Small intestine (tissue), 7 donors: ENCODE measurements around the gene SLX9. TPM values are rescaled to one million over a fixed set of nuclear protein-coding genes. Genes with fewer than 3 reads are reported as not detected.

Source experiments
- DNase-seq, 2 donors: peaks; one replicate each; pipeline versions ENCODE4 v3.0.0 to v3.0.0-alpha.2; 2013
- FAIRE-seq: peaks from 2 replicates; lab custom pipeline; 2012; peaks lifted over from hg19 to GRCh38; lab: Jason Lieb, UNC
- H3K27ac ChIP-seq, 3 donors: one replicate each; pipeline ENCODE4 v1.5.1; 2013; ENCODE audit warnings: low read length in 2 of 3, mild to moderate bottlenecking in 2 of 3, control low read depth in 1 of 3, inconsistent platforms in 1 of 3, low read depth in 1 of 3, moderate library complexity in 1 of 3
- H3K27me3 ChIP-seq, 3 donors: one replicate each; pipeline ENCODE4 v1.6.1; 2013; ENCODE audit warnings: low read length in 3 of 3, inconsistent platforms in 1 of 3; ENCODE audit not compliant: control insufficient read depth in 3 of 3, insufficient read depth in 3 of 3
- H3K36me3 ChIP-seq, 3 donors: one replicate each; pipeline ENCODE4 v1.6.1; 2013; ENCODE audit warnings: low read length in 3 of 3, inconsistent platforms in 1 of 3, low read depth in 1 of 3, mild to moderate bottlenecking in 1 of 3, moderate library complexity in 1 of 3; ENCODE audit not compliant: control insufficient read depth in 3 of 3, insufficient read depth in 2 of 3
- H3K4me1 ChIP-seq, 3 donors: one replicate each; pipeline ENCODE4 v1.6.1; 2013; ENCODE audit warnings: low read length in 2 of 3, inconsistent platforms in 1 of 3, low read depth in 1 of 3, mild to moderate bottlenecking in 1 of 3, moderate library complexity in 1 of 3; ENCODE audit not compliant: control insufficient read depth in 3 of 3, insufficient read depth in 2 of 3
- H3K4me3 ChIP-seq, 3 donors: one replicate each; pipeline ENCODE4 v1.5.1; 2013; ENCODE audit warnings: low read length in 3 of 3, control low read depth in 1 of 3, inconsistent platforms in 1 of 3, low read depth in 1 of 3, mild to moderate bottlenecking in 1 of 3, moderate library complexity in 1 of 3
- H3K9me3 ChIP-seq, 2 donors: one replicate each; pipeline ENCODE4 v1.6.1; 2013; ENCODE audit warnings: low read depth in 1 of 2, low read length in 1 of 2; ENCODE audit not compliant: control insufficient read depth in 2 of 2, insufficient read depth in 1 of 2
- WGBS, 3 donors: extraction: QIAGEN DNeasy Blood & Tissue Kit; methylation state at CpG; one replicate each; pipeline ENCODE4 v1.1.7; 2013; 5-methylcytosine and 5-hydroxymethylcytosine counted together
- polyA plus RNA-seq, 4 donors: library from polyadenylated mRNA; stranded (reverse) in 3 of 4; unstranded in 1 of 4; fragments of 200-250 nt in 3 of 4; fragments of 120-200 nt in 1 of 4; gene quantifications; one replicate each; pipeline versions ENCODE4 v1.2.1 to v1.2.3, GENCODE V29; 2013
- donor health status: healthy with polysubstance abuse.
- donor health status: control.
- donor health status: control.
- donor health status: Bipolar disorder and iron deficiency.
- donor health status: healthy.

The SLX9 gene
- polyA plus RNA-seq, 4 donors, result 10.7 to 31.5 (median 24.7) TPM

- Histone ChIP-seq H3K36me3 (peaks cover 0 to 4% (median 0%) of the 10 kb centered on the region in 3 donors), H3K27me3 (peaks cover 4 to 46% (median 5%) of the 10 kb centered on the region in 3 donors), H3K9me3 (peaks cover 0 to 8% of the 10 kb centered on the region in 2 donors), H3K4me1 (peaks cover 2 to 16% (median 4%) of the 10 kb centered on the region in 3 donors), H3K27ac (no peak overlapping the region), H3K4me3 (no peak overlapping the region)
- no peak for DNase-seq
- 85 to 94% (median 92%) methylated on average over 6 of the region's 6 CpGs for WGBS, 3 donors
- no peak for FAIRE-seq
Observed at GRCh38 chr21:44933918-44934260, 5.9 kb upstream of the SLX9 start.

DNA sequence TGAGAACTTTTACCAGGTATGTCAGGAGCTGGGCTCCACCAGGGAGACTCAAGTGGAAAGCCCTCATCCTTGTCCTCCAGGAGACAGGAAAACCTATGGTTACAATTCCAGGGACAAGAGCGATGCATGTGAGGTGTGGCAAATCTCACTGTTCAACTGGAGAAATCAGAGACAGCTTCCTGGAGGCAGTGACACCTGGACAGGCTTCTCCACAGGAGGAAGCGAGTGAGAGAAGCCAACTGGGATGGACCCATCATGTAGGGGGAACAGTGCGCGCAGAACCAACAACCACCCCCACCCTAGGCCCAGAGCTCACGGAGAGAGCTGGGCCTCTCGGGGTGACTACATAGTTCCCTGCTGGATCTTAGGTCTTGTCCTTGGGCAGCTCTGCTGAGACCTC, 5.6 kb upstream of the SLX9 start:
- 88 to 96% (median 95%) methylated on average over 6 of the region's 6 CpGs for WGBS, 3 donors
- FAIRE-seq, result no peak
- Histone ChIP-seq H3K4me1 (peaks cover 2 to 16% (median 7%) of the 10 kb centered on the region in 3 donors), H3K27me3 (peaks cover 4 to 42% (median 5%) of the 10 kb centered on the region in 3 donors), H3K4me3 (no peak overlapping the region), H3K36me3 (peaks cover 0 to 4% (median 0%) of the 10 kb centered on the region in 3 donors), H3K9me3 (peaks cover 0 to 6% of the 10 kb centered on the region in 2 donors), H3K27ac (no peak overlapping the region)
- DNase-seq, result no peak

GRCh38 chr21:44934797-44935532, 4.9 kb upstream of the SLX9 start:
- 78 to 84% (median 80%) methylated on average over 9 of the region's 9 CpGs for whole genome bisulfite sequencing, 3 donors

GRCh38 chr21:44935533-44935927, 4.3 kb upstream of the SLX9 start:
- Histone ChIP-seq H3K27me3 (peaks cover 0 to 29% (median 5%) of the 10 kb centered on the region in 3 donors), H3K9me3 (no peaks in the 10 kb centered on the region), H3K4me3 (no peak overlapping the region), H3K36me3 (peaks cover 0 to 4% (median 0%) of the 10 kb centered on the region in 3 donors), H3K4me1 (peaks cover 2 to 16% (median 7%) of the 10 kb centered on the region in 3 donors), H3K27ac (no peak overlapping the region)
- DNase-seq, result no peak
- 87 to 93% (median 91%) methylated on average over 10 of the region's 10 CpGs for WGBS, 3 donors
- FAIRE-seq, result no peak

More at GRCh38 chr21:44934797-44935532, 4.9 kb upstream of the SLX9 start:
- no peak for DNase-seq
- FAIRE-seq, result no peak
- H3K4me3 ChIP-seq, result no peak overlapping the region
- H3K9me3 ChIP-seq, result no peaks in the 10 kb centered on the region
- peaks cover 3 to 35% (median 5%) of the 10 kb centered on the region in 3 donors for H3K27me3 ChIP-seq
- no peak overlapping the region for H3K27ac ChIP-seq
- H3K4me1 ChIP-seq, result peaks cover 2 to 16% (median 7%) of the 10 kb centered on the region in 3 donors
- H3K36me3 ChIP-seq, result peaks cover 0 to 4% (median 0%) of the 10 kb centered on the region in 3 donors

GRCh38 chr21:44938772-44939531, 877 bp upstream of the SLX9 start:
- FAIRE-seq, result no peak

GRCh38 chr21:44940116-44940631, 345 bp downstream of the SLX9 start:
- peak overlapping the region; percentile 67 to 97 (median 94) for H3K4me3 ChIP-seq
- no peak for FAIRE-seq
- peak overlapping the region in 1 of 3 donors; percentile 58 for H3K27ac ChIP-seq
- peaks cover 0 to 23% (median 0%) of the 10 kb centered on the region in 3 donors for H3K36me3 ChIP-seq
- peak in 1 of 2 donors; percentile 50 for DNase-seq
- H3K27me3 ChIP-seq, result no peaks in the 10 kb centered on the region
- 0 to 1% (median 1%) methylated on average over 30 to 53 of the region's 53 CpGs for whole genome bisulfite sequencing, 3 donors
- no peaks in the 10 kb centered on the region for H3K9me3 ChIP-seq
- H3K4me1 ChIP-seq, result peaks cover 0 to 7% (median 7%) of the 10 kb centered on the region in 3 donors

More at GRCh38 chr21:44938772-44939531, 877 bp upstream of the SLX9 start:
- Histone ChIP-seq H3K9me3 (no peaks in the 10 kb centered on the region), H3K27ac (no peak overlapping the region), H3K27me3 (no peaks in the 10 kb centered on the region), H3K36me3 (peaks cover 0 to 12% (median 0%) of the 10 kb centered on the region in 3 donors), H3K4me3 (peak overlapping the region; percentile 67 to 97 (median 72)), H3K4me1 (peaks cover 0 to 7% (median 7%) of the 10 kb centered on the region in 3 donors)
- WGBS, 3 donors, result 75 to 82% (median 76%) methylated on average over 18 of the region's 18 CpGs
- no peak for DNase-seq

DNA sequence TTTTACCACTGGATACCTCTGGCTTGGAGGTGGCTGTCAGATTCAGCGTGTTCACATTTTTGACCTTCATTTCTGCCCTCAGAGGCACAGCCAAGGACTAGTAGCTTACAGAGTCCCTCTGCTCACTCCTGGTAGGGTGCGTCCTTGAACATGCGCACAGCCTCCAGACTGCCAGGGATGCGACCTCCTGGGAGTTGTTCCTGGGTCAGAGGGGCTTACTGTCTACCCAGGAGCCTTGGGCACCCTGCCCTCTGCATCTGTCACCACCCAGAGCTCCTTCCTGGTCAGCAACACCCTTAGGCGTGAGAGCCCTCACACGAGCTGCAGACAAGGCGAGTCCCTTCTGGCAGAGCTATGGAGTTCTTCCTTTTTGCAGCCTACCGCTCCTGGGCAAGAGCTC, 1.7 kb downstream of the SLX9 start:
- peaks cover 0 to 34% (median 0%) of the 10 kb centered on the region in 3 donors for H3K36me3 ChIP-seq
- no peaks in the 10 kb centered on the region for H3K9me3 ChIP-seq
- 73 to 85% (median 75%) methylated on average over 8 of the region's 8 CpGs for whole genome bisulfite sequencing, 3 donors
- H3K4me1 ChIP-seq, result peaks cover 0 to 7% (median 7%) of the 10 kb centered on the region in 3 donors
- no peaks in the 10 kb centered on the region for H3K27me3 ChIP-seq
- H3K4me3 ChIP-seq, result no peak overlapping the region
- DNase-seq (no peak), FAIRE-seq (no peak)
- no peak overlapping the region for H3K27ac ChIP-seq

GRCh38 chr21:44942566-44942965, 2.7 kb downstream of the SLX9 start:
- FAIRE-seq, result no peak

More at GRCh38 chr21:44942566-44942965, 2.7 kb downstream of the SLX9 start:
- Histone ChIP-seq H3K27ac (no peak overlapping the region), H3K4me1 (peaks cover 0 to 7% (median 7%) of the 10 kb centered on the region in 3 donors), H3K9me3 (no peaks in the 10 kb centered on the region), H3K4me3 (no peak overlapping the region), H3K36me3 (peaks cover 0 to 44% (median 0%) of the 10 kb centered on the region in 3 donors), H3K27me3 (no peaks in the 10 kb centered on the region)
- no peak for DNase-seq
- WGBS, 3 donors, result 44 to 64% (median 56%) methylated on average over 2 of the region's 2 CpGs
